GM12878 (cell line): Measurements from ENCODE around the gene PAOX.
"Not testable (repeated sequence)": the region's sequence is repeated elsewhere in the genome, so short reads cannot be mapped to it uniquely, and the experiment has no call there.

ENCODE experiments used
- CHD1 ChIP-seq: IDR thresholded peaks from 2 replicates; pipeline ENCODE4 v1.6.1; 2012; ENCODE audit warnings: low read depth, low read length, improper control_type of control experiment
- CTCF ChIP-seq, 3 experiments: IDR thresholded peaks in 2 of 3; conservative IDR thresholded peaks in 1 of 3; 2 replicates each; pipeline ENCODE4 v1.5.1; 2011; ENCODE audit warnings: low read depth in 3 of 3, low read length in 3 of 3, mild to moderate bottlenecking in 3 of 3, control low read depth in 2 of 3, moderate library complexity in 2 of 3, inconsistent platforms in 1 of 3, mixed read lengths in 1 of 3; ENCODE audit not compliant: control insufficient read depth in 2 of 3, insufficient read depth in 1 of 3; ENCODE audit errors: extremely low read depth in 1 of 3
- EP300 ChIP-seq, 2 experiments: fragments of 150-350 bp in 1 of 2; IDR thresholded peaks; 2 replicates each; pipeline ENCODE4 v1.6.1; 2011 to 2012; ENCODE audit warnings: low read depth in 2 of 2, low read length in 2 of 2, borderline replicate concordance in 1 of 2, improper control_type of control experiment in 1 of 2, inconsistent platforms in 1 of 2; ENCODE audit not compliant: control insufficient read depth in 1 of 2
- ESRRA ChIP-seq: IDR thresholded peaks from 2 replicates; pipeline ENCODE4 v1.6.1; 2012; ENCODE audit warnings: mild to moderate bottlenecking, low read length, improper control_type of control experiment
- EZH2 ChIP-seq: IDR thresholded peaks from 2 replicates; pipeline ENCODE4 v1.6.1; 2012; ENCODE audit warnings: low read depth, mild to moderate bottlenecking, control low read depth, inconsistent platforms, low read length, borderline replicate concordance; ENCODE audit not compliant: control insufficient read depth
- NBN ChIP-seq: fragments of 450-650 bp; IDR thresholded peaks from 2 replicates; pipeline ENCODE4 v1.6.1; 2016
- NR2F1 ChIP-seq: fragments of 450-650 bp; conservative IDR thresholded peaks from 2 replicates; pipeline ENCODE4 v1.6.1; 2017; ENCODE audit warnings: mild to moderate bottlenecking
- RELB ChIP-seq: fragments of 450-650 bp; IDR thresholded peaks from 2 replicates; pipeline ENCODE4 v1.6.1; 2017; ENCODE audit warnings: low read depth, mild to moderate bottlenecking, moderate library complexity
- ZNF274 ChIP-seq: IDR thresholded peaks from one replicate; pipeline ENCODE4 v1.8.0; 2011; ENCODE audit not compliant: insufficient read length, insufficient read depth

- not testable (repeated sequence) for TF ChIP-seq CHD1; NR2F1; EP300 (IDR thresholded peaks at IDR 0.05; ENCODE audit: borderline replicate concordance in 1 of 2, control insufficient read depth in 1 of 2, low read depth in 2 of 2, low read length in 2 of 2); ESRRA; EZH2; ZNF274; NBN; CTCF (IDR thresholded peaks at IDR 0.05 in 2 of 3, conservative IDR thresholded peaks at IDR 0.05 in 1 of 3; ENCODE audit: control insufficient read depth in 2 of 3, extremely low read depth in 1 of 3, insufficient read depth in 1 of 3, low read depth in 3 of 3, low read length in 3 of 3); RELB
Observed at GRCh38 chr10:133424601-133425000, 45.5 kb downstream of the PAOX start, which contains the start of gene SPRN.
